Measurements from ENCODE around the gene LUC7L3. TPM values are rescaled to one million over a fixed set of nuclear protein-coding genes. Genes with fewer than 3 reads are reported as not detected.
"Not testable (repeated sequence)": the region's sequence is repeated elsewhere in the genome, so short reads cannot be mapped to it uniquely, and the experiment has no call there.

The LUC7L3 gene
- total RNA-seq, 1 donor from 2014 or later = 105 TPM

- H3K27ac Mint-ChIP-seq (ENCODE audit: unreplicated experiment) = no peak overlapping the region
- TF ChIP-seq, protein P1, sequence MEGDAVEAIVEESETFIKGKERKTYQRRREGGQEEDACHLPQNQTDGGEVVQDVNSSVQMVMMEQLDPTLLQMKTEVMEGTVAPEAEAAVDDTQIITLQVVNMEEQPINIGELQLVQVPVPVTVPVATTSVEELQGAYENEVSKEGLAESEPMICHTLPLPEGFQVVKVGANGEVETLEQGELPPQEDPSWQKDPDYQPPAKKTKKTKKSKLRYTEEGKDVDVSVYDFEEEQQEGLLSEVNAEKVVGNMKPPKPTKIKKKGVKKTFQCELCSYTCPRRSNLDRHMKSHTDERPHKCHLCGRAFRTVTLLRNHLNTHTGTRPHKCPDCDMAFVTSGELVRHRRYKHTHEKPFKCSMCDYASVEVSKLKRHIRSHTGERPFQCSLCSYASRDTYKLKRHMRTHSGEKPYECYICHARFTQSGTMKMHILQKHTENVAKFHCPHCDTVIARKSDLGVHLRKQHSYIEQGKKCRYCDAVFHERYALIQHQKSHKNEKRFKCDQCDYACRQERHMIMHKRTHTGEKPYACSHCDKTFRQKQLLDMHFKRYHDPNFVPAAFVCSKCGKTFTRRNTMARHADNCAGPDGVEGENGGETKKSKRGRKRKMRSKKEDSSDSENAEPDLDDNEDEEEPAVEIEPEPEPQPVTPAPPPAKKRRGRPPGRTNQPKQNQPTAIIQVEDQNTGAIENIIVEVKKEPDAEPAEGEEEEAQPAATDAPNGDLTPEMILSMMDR (IDR thresholded peaks at IDR 0.05) = no peak
- DNase-seq (ENCODE audit: extremely low spot score, unreplicated experiment) = no peak
- peaks cover 4% of the 10 kb centered on the region for H3K4me1 Mint-ChIP-seq (ENCODE audit: unreplicated experiment)
- H3K27me3 Mint-ChIP-seq (ENCODE audit: unreplicated experiment) = no peaks in the 10 kb centered on the region
- no peak overlapping the region for H3K4me3 Mint-ChIP-seq (ENCODE audit: unreplicated experiment)
- H3K36me3 Mint-ChIP-seq (ENCODE audit: unreplicated experiment) = no peaks in the 10 kb centered on the region
- no peaks in the 10 kb centered on the region for H3K9me3 Mint-ChIP-seq (ENCODE audit: unreplicated experiment)
These were observed 83.5 kb downstream of the LUC7L3 start for GRCh38 chr17:50802609-50803571.

GRCh38 chr17:50803676-50804075 lies 84.3 kb downstream of the LUC7L3 start:
- no peak for DNase-seq (ENCODE audit: extremely low spot score, unreplicated experiment)
- Mint-ChIP-seq H3K4me1 (ENCODE audit: unreplicated experiment) (peaks cover 4% of the 10 kb centered on the region), H3K36me3 (ENCODE audit: unreplicated experiment) (no peaks in the 10 kb centered on the region), H3K27ac (ENCODE audit: unreplicated experiment) (no peak overlapping the region), H3K4me3 (ENCODE audit: unreplicated experiment) (no peak overlapping the region), H3K27me3 (ENCODE audit: unreplicated experiment) (no peaks in the 10 kb centered on the region), H3K9me3 (ENCODE audit: unreplicated experiment) (no peaks in the 10 kb centered on the region)
- TF ChIP-seq, protein P1 (IDR thresholded peaks at IDR 0.05) = no peak

- not testable (repeated sequence) for H3K27me3 Mint-ChIP-seq (ENCODE audit: unreplicated experiment); H3K4me1 Mint-ChIP-seq (ENCODE audit: unreplicated experiment); H3K4me3 Mint-ChIP-seq (ENCODE audit: unreplicated experiment); H3K27ac Mint-ChIP-seq (ENCODE audit: unreplicated experiment); H3K9me3 Mint-ChIP-seq (ENCODE audit: unreplicated experiment); H3K36me3 Mint-ChIP-seq (ENCODE audit: unreplicated experiment); DNase-seq (ENCODE audit: extremely low spot score, unreplicated experiment)
These were observed 85.5 kb downstream of the LUC7L3 start for GRCh38 chr17:50804749-50805475.

DNA sequence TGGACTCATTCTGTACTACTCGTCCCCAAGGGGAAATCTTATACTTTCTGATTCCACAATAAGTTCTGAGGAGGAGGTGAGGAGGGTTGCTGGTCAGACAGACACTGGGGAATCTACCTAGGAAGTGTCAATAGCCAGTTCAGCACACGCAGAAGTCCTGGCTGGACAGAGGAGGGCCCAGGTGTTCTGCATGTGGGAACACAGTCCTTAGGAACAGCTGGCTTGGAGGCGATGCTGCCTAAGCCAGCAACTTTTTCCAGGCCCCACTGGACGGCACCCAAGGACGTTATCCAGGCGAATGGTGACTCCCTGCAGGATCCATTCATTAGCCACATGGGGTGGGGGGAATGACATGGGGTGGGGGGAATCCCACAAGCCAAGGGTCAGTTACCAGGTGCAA lies 86.1 kb downstream of the LUC7L3 start:
- H3K27ac Mint-ChIP-seq (ENCODE audit: unreplicated experiment) = no peak overlapping the region
- no peaks in the 10 kb centered on the region for H3K36me3 Mint-ChIP-seq (ENCODE audit: unreplicated experiment)
- H3K27me3 Mint-ChIP-seq (ENCODE audit: unreplicated experiment) = peaks cover 5% of the 10 kb centered on the region
- DNase-seq (ENCODE audit: extremely low spot score, unreplicated experiment) = no peak
- no peaks in the 10 kb centered on the region for H3K9me3 Mint-ChIP-seq (ENCODE audit: unreplicated experiment)
- H3K4me3 Mint-ChIP-seq (ENCODE audit: unreplicated experiment) = no peak overlapping the region
- peaks cover 4% of the 10 kb centered on the region for H3K4me1 Mint-ChIP-seq (ENCODE audit: unreplicated experiment)
- TF ChIP-seq, protein P1 (IDR thresholded peaks at IDR 0.05) = no peak

Small RNA genes lying within 50 kb of the gene (microRNA-seq; reads per million reads assigned to microRNA genes)
- not detected for gene MIR8059 (ENCODE audit: unreplicated experiment)

Other genes starting within 250 kb of the LUC7L3 start
- gene RSAD1, start 240.7 kb upstream of the LUC7L3 start, total RNA-seq = 36.7 and 37.5 TPM in 2 replicates
- gene MYCBPAP, start 211.2 kb upstream of the LUC7L3 start, total RNA-seq = 0.46 and 0.81 TPM in 2 replicates
- not detected in 2 replicates for gene EPN3, start 186.9 kb upstream of the LUC7L3 start, total RNA-seq
- gene SPATA20, start 172.4 kb upstream of the LUC7L3 start, total RNA-seq = 55.0 and 58.1 TPM in 2 replicates
- gene CACNA1G, start 158.9 kb upstream of the LUC7L3 start, total RNA-seq = 0.10 and 0.11 TPM in 2 replicates
- gene ABCC3, start 84.7 kb upstream of the LUC7L3 start, total RNA-seq = 0.37 and 0.73 TPM in 2 replicates
- 38.4 and 41.1 TPM in 2 replicates for gene ANKRD40, start 11.7 kb upstream of the LUC7L3 start, total RNA-seq
- not detected in 2 replicates for gene ANKRD40CL, start 47.9 kb downstream of the LUC7L3 start, total RNA-seq
- not detected in 2 replicates for gene WFIKKN2, start 116.0 kb downstream of the LUC7L3 start, total RNA-seq
- 34.2 and 40.1 TPM in 2 replicates for gene TOB1, start 146.8 kb downstream of the LUC7L3 start, total RNA-seq

Measured in osteocyte (in vitro differentiated cells).